Left lung (tissue), 10 donors: ENCODE results near the gene CTSW. TPM values are rescaled to one million over a fixed set of nuclear protein-coding genes. Genes with fewer than 3 reads are reported as not detected.

Source experiments
- ATAC-seq: fragments of 200-7000 bp; cut with Tn5 transposase; one replicate; pipeline ENCODE4 v1.9.1; 2020; ENCODE audit warnings: moderate library complexity
- DNase-seq, 4 donors: peaks; one replicate each; pipeline ENCODE4 v3.0.0-alpha.2; 2013 to 2020
- H3K27ac ChIP-seq, 2 donors: fragments of 200-600 bp; sonication (generic) in 1 of 2; one replicate each; pipeline versions ENCODE4 v1.5.0 to v1.8.0; 2020 to 2021
- H3K27me3 ChIP-seq, 2 donors: fragments of 200-600 bp; sonication (generic) in 1 of 2; one replicate each; pipeline versions ENCODE4 v1.5.0 to v1.8.0; 2020 to 2021
- H3K36me3 ChIP-seq, 2 donors: fragments of 200-600 bp; sonication (generic) in 1 of 2; one replicate each; pipeline versions ENCODE4 v1.5.0 to v1.8.0; 2020 to 2021
- H3K4me1 ChIP-seq, 2 donors: fragments of 200-600 bp; one replicate each; pipeline ENCODE4 v1.8.0; 2021
- H3K4me3 ChIP-seq, 2 donors: fragments of 200-600 bp; sonication (generic) in 1 of 2; one replicate each; pipeline versions ENCODE4 v1.5.0 to v1.8.0; 2020 to 2021; ENCODE audit warnings: mild to moderate bottlenecking in 1 of 2
- H3K9me3 ChIP-seq, 2 donors: fragments of 200-600 bp; sonication (generic) in 1 of 2; one replicate each; pipeline versions ENCODE4 v1.5.0 to v1.8.0; 2020 to 2021
- intact Hi-C, 2 donors: fragments of 100-400 bp; cut with DNase I; formaldehyde crosslinking; loops; one replicate each; pipeline versions ENCODE4 v1.11.2 to v1.14.2; 2022
- polyA plus RNA-seq, 6 donors: library from polyadenylated mRNA; unstranded; fragments of 120-200 nt; gene quantifications; one replicate each; pipeline ENCODE4 v1.2.1, GENCODE V29; 2013; ENCODE audit not compliant: insufficient read length in 6 of 6
- total RNA-seq, 2 donors: library from RNA; stranded (reverse); fragmentation: NEBNext Ultra II Directional; extraction: Animal tissue kit (Norgen Biotek cat#: 25700); gene quantifications; one replicate each; pipeline ENCODE4 v1.2.1, GENCODE V29; 2021
- TF ChIP-seq, protein P1 (sequence below), 2 donors: fragments of 200-600 bp; sonication (generic) in 1 of 2; IDR thresholded peaks; one replicate each; pipeline versions ENCODE4 v1.5.0 to v1.8.0; 2021; ENCODE audit warnings: antibody characterized with exemption in 2 of 2
- donor health status: DM: no; HTN: yes; CAD: no.
- donor health status: DM: no; HTN: no; CAD: no.

CTSW gene
- total and polyA plus RNA-seq, 8 donors, result 2.7 to 9.1 (median 5.9) TPM

DNA sequence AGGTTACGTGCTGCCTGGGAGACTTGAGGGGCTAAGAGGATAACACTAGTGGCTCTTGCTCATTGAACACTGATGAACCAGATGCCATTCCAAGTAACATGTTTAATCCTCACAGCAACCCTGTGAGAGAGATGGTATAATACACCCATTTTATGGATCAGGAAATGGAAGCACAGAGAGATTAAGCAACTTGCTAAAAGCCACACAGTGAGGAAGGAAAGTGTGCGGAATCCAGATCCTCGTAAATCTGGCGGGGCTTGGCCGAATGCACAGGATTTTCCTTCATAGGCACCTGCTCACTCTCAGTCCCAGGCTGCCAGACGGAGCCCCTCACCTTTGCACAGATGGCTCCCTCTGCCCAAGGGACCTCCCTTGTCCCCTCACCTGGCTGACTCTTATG, 28.2 kb downstream of the CTSW start:
- H3K27ac ChIP-seq, result no peak overlapping the region
- ATAC-seq, result no peak
- intact Hi-C loops, result no loop called here
- H3K4me3 ChIP-seq, result no peak overlapping the region
- H3K27me3 ChIP-seq, result peaks cover 0 to 9% of the 10 kb centered on the region in 2 donors
- DNase-seq, result no peak
- H3K9me3 ChIP-seq, result no peaks in the 10 kb centered on the region
- H3K36me3 ChIP-seq, result no peaks in the 10 kb centered on the region
- TF ChIP-seq, protein P1, sequence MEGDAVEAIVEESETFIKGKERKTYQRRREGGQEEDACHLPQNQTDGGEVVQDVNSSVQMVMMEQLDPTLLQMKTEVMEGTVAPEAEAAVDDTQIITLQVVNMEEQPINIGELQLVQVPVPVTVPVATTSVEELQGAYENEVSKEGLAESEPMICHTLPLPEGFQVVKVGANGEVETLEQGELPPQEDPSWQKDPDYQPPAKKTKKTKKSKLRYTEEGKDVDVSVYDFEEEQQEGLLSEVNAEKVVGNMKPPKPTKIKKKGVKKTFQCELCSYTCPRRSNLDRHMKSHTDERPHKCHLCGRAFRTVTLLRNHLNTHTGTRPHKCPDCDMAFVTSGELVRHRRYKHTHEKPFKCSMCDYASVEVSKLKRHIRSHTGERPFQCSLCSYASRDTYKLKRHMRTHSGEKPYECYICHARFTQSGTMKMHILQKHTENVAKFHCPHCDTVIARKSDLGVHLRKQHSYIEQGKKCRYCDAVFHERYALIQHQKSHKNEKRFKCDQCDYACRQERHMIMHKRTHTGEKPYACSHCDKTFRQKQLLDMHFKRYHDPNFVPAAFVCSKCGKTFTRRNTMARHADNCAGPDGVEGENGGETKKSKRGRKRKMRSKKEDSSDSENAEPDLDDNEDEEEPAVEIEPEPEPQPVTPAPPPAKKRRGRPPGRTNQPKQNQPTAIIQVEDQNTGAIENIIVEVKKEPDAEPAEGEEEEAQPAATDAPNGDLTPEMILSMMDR (IDR thresholded peaks at IDR 0.05), result no peak
- H3K4me1 ChIP-seq, result peaks cover 8 to 17% of the 10 kb centered on the region in 2 donors

DNA sequence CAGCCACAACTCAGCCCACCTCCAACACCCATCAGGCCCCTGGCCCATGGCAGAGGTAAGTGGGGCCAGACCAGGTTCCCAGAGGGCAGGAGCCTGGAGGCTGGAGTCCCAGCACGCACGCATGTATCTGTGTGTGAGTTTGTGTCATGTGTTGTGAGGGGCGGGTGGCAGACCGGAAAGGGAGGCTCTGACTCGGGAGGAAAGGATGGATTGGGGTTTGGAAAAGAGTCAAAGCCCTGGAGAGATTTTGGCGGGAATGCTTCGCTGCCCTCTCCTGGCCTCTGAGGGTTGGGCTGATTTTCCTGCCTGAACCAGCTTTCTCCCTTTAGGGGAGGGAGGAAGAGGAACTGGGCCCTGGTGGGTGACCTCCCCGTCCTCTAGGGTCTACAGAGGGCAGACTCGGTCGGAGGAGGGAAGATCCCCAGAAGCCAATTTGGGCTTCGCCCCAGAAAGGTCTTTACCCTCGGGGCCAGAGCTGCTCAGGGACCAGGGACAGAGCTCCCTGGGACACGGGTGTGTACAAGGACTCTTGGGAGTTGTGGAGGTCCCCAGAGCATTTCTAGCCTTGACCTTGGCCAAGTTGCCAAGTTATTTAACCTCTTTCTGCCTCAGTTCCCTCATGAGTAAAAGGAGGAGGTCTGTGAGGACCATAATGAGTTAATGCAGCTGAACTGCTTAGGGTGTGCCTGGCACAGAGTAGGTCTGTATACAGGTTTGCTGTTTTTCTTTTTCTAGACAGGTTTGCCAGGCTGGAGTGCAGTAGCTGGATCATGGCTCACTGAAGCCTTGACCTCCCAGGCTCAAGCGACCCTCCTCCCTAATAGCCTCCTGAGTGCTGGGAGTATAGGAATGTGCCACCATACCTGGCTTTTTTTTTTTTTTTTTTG, 32.3 kb downstream of the CTSW start:
- intact Hi-C loops, result no loop called here
- TF ChIP-seq, protein P1 (IDR thresholded peaks at IDR 0.05), result peak in 1 of 2 donors; percentile 25
- ATAC-seq (peak; percentile 14), DNase-seq (peak in 2 of 4 donors; percentile 64 to 86)
- Histone ChIP-seq H3K9me3 (no peaks in the 10 kb centered on the region), H3K4me1 (peaks cover 30 to 47% of the 10 kb centered on the region in 2 donors), H3K27me3 (peaks cover 0 to 9% of the 10 kb centered on the region in 2 donors), H3K36me3 (no peaks in the 10 kb centered on the region), H3K4me3 (no peak overlapping the region), H3K27ac (peak overlapping the region in 1 of 2 donors; percentile 13)

DNA sequence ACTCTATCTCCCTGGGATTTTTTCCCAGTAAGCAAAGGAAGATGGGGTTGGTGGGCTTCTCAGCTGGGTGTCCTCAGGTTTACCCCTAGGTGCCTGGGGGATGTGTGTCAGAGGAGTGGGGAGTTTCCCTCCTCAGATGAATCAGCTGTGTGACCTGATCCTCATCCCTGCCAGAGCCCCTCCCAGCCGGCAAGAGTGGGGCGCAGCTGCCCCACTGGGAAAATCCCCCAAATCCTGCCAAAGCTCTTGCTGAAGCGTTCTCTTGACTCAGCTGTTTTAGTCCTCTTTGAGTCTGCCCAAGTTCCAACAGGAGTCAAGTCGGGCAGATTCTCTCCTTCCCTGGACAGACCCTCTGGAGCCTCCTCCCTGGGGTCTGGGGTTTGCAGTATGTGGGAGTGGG, 33.2 kb downstream of the CTSW start:
- H3K27me3 ChIP-seq, result peaks cover 0 to 9% of the 10 kb centered on the region in 2 donors
- peaks cover 40 to 56% of the 10 kb centered on the region in 2 donors for H3K4me1 ChIP-seq
- peaks cover 0 to 6% of the 10 kb centered on the region in 2 donors for H3K36me3 ChIP-seq
- ATAC-seq (peak; percentile 11), DNase-seq (no peak)
- TF ChIP-seq, protein P1 (IDR thresholded peaks at IDR 0.05), result no peak
- H3K27ac ChIP-seq, result no peak overlapping the region
- no peaks in the 10 kb centered on the region for H3K9me3 ChIP-seq
- H3K4me3 ChIP-seq, result no peak overlapping the region
- intact Hi-C loops, result no loop called here

DNA sequence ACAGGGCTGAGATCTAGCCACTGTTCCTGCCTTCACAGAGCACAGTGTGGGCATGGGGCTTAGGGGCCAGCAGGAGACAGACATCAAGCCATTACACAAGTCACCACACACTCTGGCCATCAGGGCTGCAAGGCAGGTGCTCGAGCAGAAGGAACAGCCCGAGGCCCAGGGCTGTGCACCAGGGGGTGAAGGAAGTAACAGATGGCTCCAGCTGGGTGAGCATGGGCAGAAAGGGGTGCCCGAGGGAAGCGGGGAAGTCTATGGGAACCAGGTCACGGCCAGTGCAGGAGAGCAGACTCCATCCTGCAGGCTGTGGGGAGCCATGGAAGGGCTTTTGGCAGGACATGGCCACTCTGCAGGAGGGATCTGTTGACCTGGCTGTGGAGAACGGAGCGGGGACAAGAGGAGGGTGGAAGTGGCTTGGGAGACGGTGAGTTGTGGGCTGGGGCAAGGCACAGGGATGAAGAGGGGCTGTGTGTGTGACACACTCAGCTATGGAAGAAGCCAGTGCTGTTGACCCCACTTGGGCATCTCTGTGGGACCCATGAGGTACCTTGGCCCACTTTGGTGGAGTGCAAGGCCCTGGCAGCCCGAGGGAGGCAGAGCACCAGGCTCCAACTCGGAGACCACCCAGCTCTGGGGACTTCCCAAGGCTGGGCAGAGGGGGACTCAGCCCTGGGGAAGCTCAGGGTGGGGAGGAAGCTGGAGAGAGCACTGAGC, 35.6 kb downstream of the CTSW start:
- TF ChIP-seq, protein P1 (IDR thresholded peaks at IDR 0.05), result no peak
- Histone ChIP-seq H3K27ac (peak overlapping the region; percentile 81 to 94), H3K4me1 (peaks cover 45 to 66% of the 10 kb centered on the region in 2 donors), H3K4me3 (no peak overlapping the region), H3K9me3 (no peaks in the 10 kb centered on the region), H3K27me3 (no peaks in the 10 kb centered on the region), H3K36me3 (peaks cover 0 to 6% of the 10 kb centered on the region in 2 donors)
- intact Hi-C loops, result no loop called here
- no peak for ATAC-seq
- DNase-seq, result no peak

DNA sequence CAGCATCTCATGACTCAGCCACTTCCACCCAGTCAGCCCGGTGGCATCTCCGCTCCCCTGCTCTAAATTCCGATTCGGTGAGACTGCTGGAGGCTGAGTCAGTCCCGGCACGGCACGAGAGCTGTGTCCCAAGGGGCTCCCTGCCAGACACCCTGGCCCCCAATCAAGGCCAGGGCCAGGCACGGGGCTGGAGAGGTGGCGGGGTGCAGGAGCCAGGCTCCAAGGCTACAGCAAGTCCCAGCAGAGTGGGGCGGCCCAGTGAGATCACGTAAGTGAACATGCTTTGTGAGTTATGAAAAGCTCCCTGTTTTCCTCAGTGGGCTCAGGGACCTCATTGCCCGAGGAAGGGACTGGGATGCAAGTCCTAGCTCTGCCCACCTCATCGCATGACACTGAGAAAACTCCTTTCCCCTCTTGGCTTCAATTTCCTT, 36.2 kb downstream of the CTSW start:
- Histone ChIP-seq H3K4me1 (peaks cover 50 to 71% of the 10 kb centered on the region in 2 donors), H3K27me3 (no peaks in the 10 kb centered on the region), H3K27ac (peak overlapping the region; percentile 81 to 94), H3K9me3 (no peaks in the 10 kb centered on the region), H3K4me3 (no peak overlapping the region), H3K36me3 (peaks cover 0 to 6% of the 10 kb centered on the region in 2 donors)
- peak; percentile 40 for ATAC-seq
- DNase-seq, result peak in 2 of 4 donors; percentile 83 to 90
- TF ChIP-seq, protein P1 (IDR thresholded peaks at IDR 0.05), result no peak
- intact Hi-C loops, result no loop called here
